WTC11 (cell line): Measurements from ENCODE around the gene SERPINA6. TPM values are rescaled to one million over a fixed set of nuclear protein-coding genes. Genes with fewer than 3 reads are reported as not detected.
A peak's percentile ranks its signal among the peaks of the same experiment; 100 is the strongest.

Source experiments
- ATAC-seq: fragments of 200-7000 bp; cut with Tn5 transposase; 2 replicates; pipeline ENCODE4 v1.10.0; 2021; ENCODE audit warnings: mild to moderate bottlenecking, moderate library complexity
- CTCF ChIA-PET: fragments of 300-600 bp; sonication (Branson Sonifier 250); formaldehyde crosslinking; loops from one replicate; lab custom pipeline; 2021; ENCODE audit warnings: antibody characterized with exemption; lab: Charles Lee
- POLR2A ChIA-PET: fragments of 350-600 bp; sonication (Branson Sonifier 250); formaldehyde crosslinking; loops from one replicate; lab custom pipeline; 2021; ENCODE audit warnings: antibody characterized with exemption; lab: Charles Lee
- DNase-seq: peaks from one replicate; pipeline ENCODE4 v3.0.0; 2021; ENCODE audit warnings: low spot score
- H3K27ac Mint-ChIP-seq: 2 replicates; pipeline ENCODE4 v1.8.0; 2021; ENCODE audit warnings: mixed read lengths
- H3K27me3 Mint-ChIP-seq: 2 replicates; pipeline ENCODE4 v1.8.0; 2021; ENCODE audit warnings: low read depth, mild to moderate bottlenecking, moderate library complexity, mixed read lengths
- H3K36me3 Mint-ChIP-seq: 2 replicates; pipeline ENCODE4 v1.8.0; 2021; ENCODE audit warnings: mixed read lengths
- H3K4me1 Mint-ChIP-seq: 2 replicates; pipeline ENCODE4 v1.8.0; 2022; ENCODE audit warnings: mixed read lengths
- H3K4me3 Mint-ChIP-seq: 2 replicates; pipeline ENCODE4 v1.8.0; 2021; ENCODE audit warnings: mild to moderate bottlenecking, moderate library complexity, mixed read lengths
- H3K9me3 Mint-ChIP-seq: 2 replicates; pipeline ENCODE4 v1.8.0; 2021; ENCODE audit warnings: mixed read lengths
- ELF4 ChIP-seq: sonication (generic); formaldehyde crosslinking; IDR thresholded peaks from 2 replicates; pipeline ENCODE4 v1.8.1; 2022; ENCODE audit warnings: low read depth, mild to moderate bottlenecking, moderate library complexity, missing genetic modification reagents
- MYBL2 ChIP-seq: sonication (generic); formaldehyde crosslinking; IDR thresholded peaks from 2 replicates; pipeline ENCODE4 v1.8.1; 2023; ENCODE audit warnings: mild to moderate bottlenecking, moderate library complexity, missing genetic modification reagents
- NFATC4 ChIP-seq: fragments of 250-450 bp; sonication (Bioruptor Pico); IDR thresholded peaks from 2 replicates; pipeline ENCODE4 v1.9.0; 2021; ENCODE audit warnings: mild to moderate bottlenecking
- NR3C1 ChIP-seq: sonication (generic); formaldehyde crosslinking; conservative IDR thresholded peaks from 2 replicates; pipeline ENCODE4 v1.8.1; 2023; ENCODE audit warnings: low read depth, mild to moderate bottlenecking, missing genetic modification reagents
- RORB ChIP-seq: fragments of 250-450 bp; sonication (Bioruptor Pico); IDR thresholded peaks from 2 replicates; pipeline ENCODE4 v1.9.0; 2021; ENCODE audit warnings: mild to moderate bottlenecking
- TEAD1 ChIP-seq: sonication (generic); formaldehyde crosslinking; IDR thresholded peaks from 2 replicates; pipeline ENCODE4 v1.8.0; 2022; ENCODE audit warnings: mild to moderate bottlenecking, missing genetic modification reagents
- ZBTB21 ChIP-seq: sonication (generic); formaldehyde crosslinking; IDR thresholded peaks from 2 replicates; pipeline ENCODE4 v1.8.1; 2023; ENCODE audit warnings: mild to moderate bottlenecking, missing genetic modification reagents, borderline replicate concordance
- ZNF138 ChIP-seq: sonication (generic); formaldehyde crosslinking; conservative IDR thresholded peaks from 2 replicates; pipeline ENCODE4 v1.8.1; 2022; ENCODE audit warnings: mild to moderate bottlenecking, moderate library complexity, missing genetic modification reagents
- ZNF317 ChIP-seq: sonication (generic); formaldehyde crosslinking; IDR thresholded peaks from 2 replicates; pipeline ENCODE4 v1.8.1; 2023; ENCODE audit warnings: low read depth, mild to moderate bottlenecking, moderate library complexity, missing genetic modification reagents, borderline replicate concordance
- ZNF416 ChIP-seq: fragments of 250-450 bp; sonication (Bioruptor Pico); IDR thresholded peaks from 2 replicates; pipeline ENCODE4 v1.9.0; 2021; ENCODE audit warnings: mild to moderate bottlenecking, inconsistent platforms
- ZNF671 ChIP-seq: fragments of 250-450 bp; sonication (Bioruptor Pico); IDR thresholded peaks from 2 replicates; pipeline ENCODE4 v1.8.0; 2021; ENCODE audit warnings: mild to moderate bottlenecking
- total RNA-seq: library from RNA; stranded (reverse); gene quantifications from 3 replicates; pipeline ENCODE4 v1.2.3, GENCODE V29; 2021
- TF ChIP-seq, protein P1 (sequence below): sonication (generic); formaldehyde crosslinking; IDR thresholded peaks from 2 replicates; pipeline ENCODE4 v1.8.0; 2022; ENCODE audit warnings: mild to moderate bottlenecking, missing genetic modification reagents
- TF ChIP-seq, protein P2 (sequence below): sonication (generic); formaldehyde crosslinking; IDR thresholded peaks from 2 replicates; pipeline ENCODE4 v1.8.1; 2023; ENCODE audit warnings: mild to moderate bottlenecking, moderate library complexity, missing genetic modification reagents
- TF ChIP-seq, protein P3 (sequence below): fragments of 250-450 bp; sonication (Bioruptor Pico); conservative IDR thresholded peaks from 2 replicates; pipeline ENCODE4 v1.9.0; 2021; ENCODE audit warnings: mild to moderate bottlenecking
- TF ChIP-seq, protein P4 (sequence below): fragments of 250-450 bp; sonication (Bioruptor Pico); IDR thresholded peaks from 2 replicates; pipeline ENCODE4 v1.9.0; 2021; ENCODE audit warnings: mild to moderate bottlenecking
- TF ChIP-seq, protein P5 (sequence below): sonication (generic); formaldehyde crosslinking; IDR thresholded peaks from 2 replicates; pipeline ENCODE4 v1.8.1; 2023; ENCODE audit warnings: mild to moderate bottlenecking, missing genetic modification reagents
- TF ChIP-seq, protein P6 (sequence below): fragments of 200-600 bp; IDR thresholded peaks from 2 replicates; pipeline ENCODE4 v1.8.0; 2022; ENCODE audit warnings: antibody characterized with exemption
- TF ChIP-seq, protein P7 (sequence below): sonication (generic); formaldehyde crosslinking; IDR thresholded peaks from 2 replicates; pipeline ENCODE4 v1.8.0; 2023; ENCODE audit warnings: missing genetic modification reagents

Gene SERPINA6
- total RNA-seq, 1 experiment from 2014 or later, result 0.15 TPM

DNA sequence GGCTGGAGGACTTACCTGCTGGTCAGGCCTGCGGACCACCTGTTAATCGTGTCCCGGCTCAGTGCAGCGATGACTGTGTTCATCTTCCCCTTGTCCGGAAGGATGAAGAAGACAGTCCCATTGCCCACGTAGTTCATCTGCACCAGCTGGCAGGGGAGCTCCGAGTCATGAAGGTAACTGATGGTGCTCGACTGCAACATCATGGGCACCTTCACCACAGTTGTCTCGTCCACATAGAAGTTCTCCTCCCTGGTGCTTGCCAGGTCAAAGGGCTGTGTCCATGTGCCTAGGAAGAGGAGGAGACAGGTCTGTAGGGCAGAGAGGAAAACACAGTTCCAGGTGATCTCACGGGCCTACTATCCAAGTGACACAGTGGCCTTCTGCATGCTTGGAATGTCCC, 13.4 kb downstream of the SERPINA6 start:
- H3K4me3 Mint-ChIP-seq, result no peak overlapping the region
- CTCF ChIA-PET, result no interaction called here
- TF ChIP-seq ZNF671 (CRISPR knock-in tag), result no peak
- TF ChIP-seq ZBTB21, result no peak
- TF ChIP-seq, protein P1, sequence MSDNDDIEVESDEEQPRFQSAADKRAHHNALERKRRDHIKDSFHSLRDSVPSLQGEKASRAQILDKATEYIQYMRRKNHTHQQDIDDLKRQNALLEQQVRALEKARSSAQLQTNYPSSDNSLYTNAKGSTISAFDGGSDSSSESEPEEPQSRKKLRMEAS (CRISPR knock-in tag), result no peak
- no peak for TF ChIP-seq TEAD1
- TF ChIP-seq ZNF138 (CRISPR knock-in tag), result no peak
- no peak for TF ChIP-seq NR3C1 (CRISPR knock-in tag)
- TF ChIP-seq ZNF317 (CRISPR knock-in tag), result no peak
- TF ChIP-seq, protein P2, sequence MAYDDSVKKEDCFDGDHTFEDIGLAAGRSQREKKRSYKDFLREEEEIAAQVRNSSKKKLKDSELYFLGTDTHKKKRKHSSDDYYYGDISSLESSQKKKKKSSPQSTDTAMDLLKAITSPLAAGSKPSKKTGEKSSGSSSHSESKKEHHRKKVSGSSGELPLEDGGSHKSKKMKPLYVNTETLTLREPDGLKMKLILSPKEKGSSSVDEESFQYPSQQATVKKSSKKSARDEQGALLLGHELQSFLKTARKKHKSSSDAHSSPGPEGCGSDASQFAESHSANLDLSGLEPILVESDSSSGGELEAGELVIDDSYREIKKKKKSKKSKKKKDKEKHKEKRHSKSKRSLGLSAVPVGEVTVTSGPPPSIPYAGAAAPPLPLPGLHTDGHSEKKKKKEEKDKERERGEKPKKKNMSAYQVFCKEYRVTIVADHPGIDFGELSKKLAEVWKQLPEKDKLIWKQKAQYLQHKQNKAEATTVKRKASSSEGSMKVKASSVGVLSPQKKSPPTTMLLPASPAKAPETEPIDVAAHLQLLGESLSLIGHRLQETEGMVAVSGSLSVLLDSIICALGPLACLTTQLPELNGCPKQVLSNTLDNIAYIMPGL (CRISPR knock-in tag), result no peak
- TF ChIP-seq MYBL2, result no peak
- TF ChIP-seq NFATC4, result no peak
- TF ChIP-seq ELF4 (CRISPR knock-in tag), result no peak
- no peak for TF ChIP-seq ZNF416 (CRISPR knock-in tag)

DNA sequence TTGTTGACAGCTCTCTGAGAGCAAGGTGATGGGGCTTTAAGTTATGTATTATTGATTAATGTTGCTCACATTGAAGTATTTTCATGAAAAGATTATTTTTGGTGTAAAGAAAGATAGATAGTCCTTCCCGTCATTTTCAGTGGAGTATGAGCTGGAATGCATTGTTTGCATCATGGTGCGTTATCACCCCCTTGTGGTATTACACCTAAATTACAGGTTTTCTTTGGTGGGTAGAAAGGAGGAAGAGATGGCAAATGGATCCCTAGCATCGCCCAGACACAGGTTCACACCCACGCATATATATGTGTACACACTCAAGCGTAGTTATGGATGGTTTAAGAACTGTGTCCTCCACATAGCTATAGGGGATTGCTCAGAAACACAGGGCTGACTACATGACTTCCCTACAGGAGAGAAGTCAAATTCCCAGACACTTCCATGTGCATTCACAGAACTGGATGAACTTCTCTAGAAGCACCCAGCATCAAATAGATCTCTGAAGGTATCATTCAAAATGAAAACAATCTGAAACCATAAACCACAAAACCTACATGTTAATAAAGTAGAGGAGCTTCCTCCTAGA, 15.6 kb downstream of the SERPINA6 start:
- no peak for DNase-seq

More for the DNA sequence above, 13.4 kb downstream of the SERPINA6 start:
- POLR2A ChIA-PET, result no interaction called here
- ATAC-seq, result no peak
- no peaks in the 10 kb centered on the region for H3K27me3 Mint-ChIP-seq
- DNase-seq, result no peak
- H3K36me3 Mint-ChIP-seq, result no peaks in the 10 kb centered on the region
- peaks cover 21% of the 10 kb centered on the region for H3K9me3 Mint-ChIP-seq
- no peaks in the 10 kb centered on the region for H3K4me1 Mint-ChIP-seq
- H3K27ac Mint-ChIP-seq, result no peak overlapping the region

DNA sequence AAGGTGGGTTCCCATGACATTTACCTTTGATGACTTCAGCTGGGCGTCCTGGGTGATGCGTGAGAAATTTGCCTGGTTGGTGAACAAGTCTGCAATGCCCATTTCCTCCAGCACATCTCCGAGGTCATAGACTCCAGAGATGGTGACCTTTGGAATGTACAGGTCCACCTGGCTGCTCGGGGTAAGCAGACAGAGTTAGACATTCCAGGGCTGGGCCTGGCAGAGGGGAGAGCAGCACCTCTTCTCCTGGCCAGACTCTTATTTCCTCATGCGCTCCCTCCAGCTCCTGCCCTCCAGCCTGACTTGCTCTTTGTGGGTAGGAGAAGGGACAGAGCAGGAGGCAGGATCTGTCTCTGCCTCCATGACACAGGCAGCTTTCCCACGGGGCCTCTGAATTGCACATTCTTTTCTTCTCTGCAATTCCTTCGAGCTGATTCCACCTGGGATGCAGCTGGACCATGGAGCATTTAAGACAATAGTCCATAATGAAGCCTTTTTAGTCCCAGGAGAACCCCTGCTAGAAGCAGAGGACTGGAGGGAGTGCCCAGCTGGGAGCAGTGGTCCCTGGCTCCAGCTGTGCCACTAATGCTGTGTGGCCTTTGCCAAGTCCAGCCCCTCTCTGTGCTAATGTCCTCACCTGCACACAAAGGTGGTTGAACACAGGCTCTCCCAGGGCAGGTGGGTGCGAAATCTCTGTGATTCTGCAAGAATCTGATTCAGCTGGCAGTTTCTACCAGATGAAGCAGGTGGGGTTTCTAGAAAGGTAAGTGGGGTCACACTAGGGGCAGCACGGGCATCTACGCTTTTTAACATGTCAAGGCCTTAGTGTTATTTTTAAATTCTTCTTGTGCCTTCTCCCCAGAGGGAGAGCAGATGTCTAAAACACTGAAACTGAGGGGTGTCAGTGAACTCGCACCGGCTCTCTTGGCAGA, 16.8 kb downstream of the SERPINA6 start:
- no peak overlapping the region for H3K4me3 Mint-ChIP-seq
- peaks cover 24% of the 10 kb centered on the region for H3K9me3 Mint-ChIP-seq
- DNase-seq (no peak), ATAC-seq (no peak)
- H3K27ac Mint-ChIP-seq, result no peak overlapping the region
- no peaks in the 10 kb centered on the region; the same call in 1 of the 2 replicates for H3K27me3 Mint-ChIP-seq
- POLR2A ChIA-PET, result no interaction called here
- CTCF ChIA-PET, result interaction anchor here (0.6 to 4.1 kb wide), 12 partner anchors 11 to 369 kb away, joined by 3 to 32 read pairs (median 5); no protein-coding TSS in a partner anchor
- H3K4me1 Mint-ChIP-seq, result no peaks in the 10 kb centered on the region
- no peaks in the 10 kb centered on the region for H3K36me3 Mint-ChIP-seq
- TF ChIP-seq ELF4 (CRISPR knock-in tag) (no peak), RORB (CRISPR knock-in tag) (no peak)
- TF ChIP-seq, protein P3, sequence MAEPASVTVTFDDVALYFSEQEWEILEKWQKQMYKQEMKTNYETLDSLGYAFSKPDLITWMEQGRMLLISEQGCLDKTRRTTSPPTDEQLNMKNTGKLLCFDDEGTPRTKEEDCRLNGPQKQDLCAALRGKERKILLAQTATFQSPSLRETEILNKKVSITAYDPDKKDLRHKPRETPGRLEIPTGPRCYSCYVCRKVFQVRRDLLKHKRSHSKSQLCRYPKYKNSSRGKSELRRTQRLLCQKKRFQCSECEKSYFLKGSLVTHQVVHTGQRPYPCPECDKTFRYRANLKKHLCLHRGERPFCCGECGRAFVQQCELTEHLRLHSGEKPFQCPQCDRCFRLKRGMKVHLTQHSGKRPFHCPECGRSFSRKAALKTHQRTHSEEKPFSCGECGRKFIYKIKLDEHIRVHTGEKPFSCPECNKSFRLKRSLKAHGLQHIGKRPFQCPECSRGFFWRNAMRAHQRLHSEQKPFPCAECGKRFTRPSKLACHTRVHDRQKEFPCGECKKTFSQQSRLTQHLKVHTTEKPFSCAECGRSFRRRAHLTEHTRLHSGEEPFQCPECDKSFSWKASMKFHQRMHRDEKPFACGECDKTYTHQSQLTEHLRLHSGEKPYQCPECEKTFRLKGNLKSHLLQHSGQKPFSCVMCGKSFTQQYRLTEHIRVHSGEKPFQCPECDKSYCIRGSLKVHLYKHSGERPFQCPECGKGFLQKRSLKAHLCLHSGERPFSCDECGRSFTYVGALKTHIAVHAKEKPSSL (CRISPR knock-in tag), result no peak
- TF ChIP-seq, protein P4, sequence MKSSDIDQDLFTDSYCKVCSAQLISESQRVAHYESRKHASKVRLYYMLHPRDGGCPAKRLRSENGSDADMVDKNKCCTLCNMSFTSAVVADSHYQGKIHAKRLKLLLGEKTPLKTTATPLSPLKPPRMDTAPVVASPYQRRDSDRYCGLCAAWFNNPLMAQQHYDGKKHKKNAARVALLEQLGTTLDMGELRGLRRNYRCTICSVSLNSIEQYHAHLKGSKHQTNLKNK, result no peak
- TF ChIP-seq, protein P5, sequence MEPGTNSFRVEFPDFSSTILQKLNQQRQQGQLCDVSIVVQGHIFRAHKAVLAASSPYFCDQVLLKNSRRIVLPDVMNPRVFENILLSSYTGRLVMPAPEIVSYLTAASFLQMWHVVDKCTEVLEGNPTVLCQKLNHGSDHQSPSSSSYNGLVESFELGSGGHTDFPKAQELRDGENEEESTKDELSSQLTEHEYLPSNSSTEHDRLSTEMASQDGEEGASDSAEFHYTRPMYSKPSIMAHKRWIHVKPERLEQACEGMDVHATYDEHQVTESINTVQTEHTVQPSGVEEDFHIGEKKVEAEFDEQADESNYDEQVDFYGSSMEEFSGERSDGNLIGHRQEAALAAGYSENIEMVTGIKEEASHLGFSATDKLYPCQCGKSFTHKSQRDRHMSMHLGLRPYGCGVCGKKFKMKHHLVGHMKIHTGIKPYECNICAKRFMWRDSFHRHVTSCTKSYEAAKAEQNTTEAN, result no peak

More for the DNA sequence above, 15.6 kb downstream of the SERPINA6 start:
- POLR2A ChIA-PET, result no interaction called here
- Mint-ChIP-seq H3K36me3 (no peaks in the 10 kb centered on the region), H3K27me3 (no peaks in the 10 kb centered on the region; the same call in 1 of the 2 replicates)
- TF ChIP-seq, protein P6, sequence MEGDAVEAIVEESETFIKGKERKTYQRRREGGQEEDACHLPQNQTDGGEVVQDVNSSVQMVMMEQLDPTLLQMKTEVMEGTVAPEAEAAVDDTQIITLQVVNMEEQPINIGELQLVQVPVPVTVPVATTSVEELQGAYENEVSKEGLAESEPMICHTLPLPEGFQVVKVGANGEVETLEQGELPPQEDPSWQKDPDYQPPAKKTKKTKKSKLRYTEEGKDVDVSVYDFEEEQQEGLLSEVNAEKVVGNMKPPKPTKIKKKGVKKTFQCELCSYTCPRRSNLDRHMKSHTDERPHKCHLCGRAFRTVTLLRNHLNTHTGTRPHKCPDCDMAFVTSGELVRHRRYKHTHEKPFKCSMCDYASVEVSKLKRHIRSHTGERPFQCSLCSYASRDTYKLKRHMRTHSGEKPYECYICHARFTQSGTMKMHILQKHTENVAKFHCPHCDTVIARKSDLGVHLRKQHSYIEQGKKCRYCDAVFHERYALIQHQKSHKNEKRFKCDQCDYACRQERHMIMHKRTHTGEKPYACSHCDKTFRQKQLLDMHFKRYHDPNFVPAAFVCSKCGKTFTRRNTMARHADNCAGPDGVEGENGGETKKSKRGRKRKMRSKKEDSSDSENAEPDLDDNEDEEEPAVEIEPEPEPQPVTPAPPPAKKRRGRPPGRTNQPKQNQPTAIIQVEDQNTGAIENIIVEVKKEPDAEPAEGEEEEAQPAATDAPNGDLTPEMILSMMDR, result peak; percentile 60
- TF ChIP-seq, protein P7, sequence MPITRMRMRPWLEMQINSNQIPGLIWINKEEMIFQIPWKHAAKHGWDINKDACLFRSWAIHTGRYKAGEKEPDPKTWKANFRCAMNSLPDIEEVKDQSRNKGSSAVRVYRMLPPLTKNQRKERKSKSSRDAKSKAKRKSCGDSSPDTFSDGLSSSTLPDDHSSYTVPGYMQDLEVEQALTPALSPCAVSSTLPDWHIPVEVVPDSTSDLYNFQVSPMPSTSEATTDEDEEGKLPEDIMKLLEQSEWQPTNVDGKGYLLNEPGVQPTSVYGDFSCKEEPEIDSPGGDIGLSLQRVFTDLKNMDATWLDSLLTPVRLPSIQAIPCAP (CRISPR knock-in tag), result no peak
- TF ChIP-seq, all 79 proteins: peak for 1
- CTCF ChIA-PET, result interaction anchor here (0.6 to 4.1 kb wide), 15 partner anchors 10 to 271 kb away, joined by 3 to 32 read pairs (median 4); partner anchors contain the start of genes DDX24, IFI27L1 and PPP4R4
- Mint-ChIP-seq H3K9me3 (peaks cover 23% of the 10 kb centered on the region), H3K27ac (no peak overlapping the region), H3K4me3 (no peak overlapping the region), H3K4me1 (no peaks in the 10 kb centered on the region)
- peak; percentile 73 for ATAC-seq
